OCI-LY7 (cell line): ENCODE results near the gene OR2B2. TPM values are rescaled to one million over a fixed set of nuclear protein-coding genes. Genes with fewer than 3 reads are reported as not detected.

Source experiments
- Bru-seq: library from RNA; stranded (reverse); fragments of 400-500 nt; gene quantifications from one replicate; lab custom pipeline; 2021; lab: Mats Ljungman, UMichigan
- BruChase-seq, 2 experiments: library from RNA; stranded (reverse); fragments of 400-500 nt; gene quantifications; one replicate each; lab custom pipeline; 2021; lab: Mats Ljungman, UMichigan
- BruUV-seq: library from RNA; stranded (reverse); fragments of 400-500 nt; replicated peaks from 2 replicates; lab custom pipeline; 2021; lab: Mats Ljungman, UMichigan
- CTCF ChIA-PET: fragments of 300-600 bp; sonication (Branson Sonifier 250); formaldehyde crosslinking; loops from one replicate; lab custom pipeline; 2022; ENCODE audit warnings: antibody characterized with exemption; ENCODE audit not compliant: unreplicated experiment; lab: Charles Lee
- POLR2A ChIA-PET: fragments of 300-600 bp; sonication (Branson Sonifier 250); formaldehyde crosslinking; loops from one replicate; lab custom pipeline; 2022; ENCODE audit warnings: antibody characterized with exemption; lab: Charles Lee
- DNase-seq: peaks from one replicate; pipeline ENCODE4 v3.0.0-alpha.2; 2015; ENCODE audit warnings: low spot score
- H2AFZ ChIP-seq: fragments of 200-600 bp; sonication (generic), shearing (Covaris generic); 2 replicates; pipeline ENCODE4 v1.6.1; 2014; ENCODE audit warnings: mild to moderate bottlenecking, antibody characterized with exemption, low read length, moderate library complexity
- H3K27ac ChIP-seq: fragments of 200-600 bp; sonication (generic); 2 replicates; pipeline ENCODE4 v1.5.1; 2014; ENCODE audit warnings: mixed run types, low read depth, mild to moderate bottlenecking, moderate library complexity, low read length, inconsistent platforms; ENCODE audit not compliant: poor library complexity, severe bottlenecking
- H3K36me3 ChIP-seq: fragments of 200-600 bp; sonication (generic); 2 replicates; pipeline ENCODE4 v1.6.1; 2014; ENCODE audit warnings: mild to moderate bottlenecking, antibody characterized with exemption, low read length, moderate library complexity, mixed read lengths; ENCODE audit not compliant: insufficient read depth
- H3K4me1 ChIP-seq: fragments of 200-600 bp; sonication (generic); 2 replicates; pipeline ENCODE4 v1.5.1; 2014; ENCODE audit warnings: mild to moderate bottlenecking, low read length; ENCODE audit not compliant: insufficient read depth, poor library complexity, severe bottlenecking
- H3K4me2 ChIP-seq: fragments of 200-600 bp; sonication (generic); 2 replicates; pipeline ENCODE4 v1.6.1; 2014; ENCODE audit warnings: mild to moderate bottlenecking, low read length
- H3K4me3 ChIP-seq: fragments of 200-600 bp; sonication (generic); 2 replicates; pipeline ENCODE4 v1.5.1; 2014; ENCODE audit warnings: mild to moderate bottlenecking, low read depth, low read length; ENCODE audit not compliant: poor library complexity, severe bottlenecking
- H3K79me2 ChIP-seq: fragments of 200-600 bp; sonication (generic); 2 replicates; pipeline ENCODE4 v1.6.1; 2016; ENCODE audit warnings: low read depth, mild to moderate bottlenecking, low read length, moderate library complexity, mixed read lengths; ENCODE audit not compliant: insufficient read depth
- H3K9me2 ChIP-seq: fragments of 200-600 bp; sonication (generic); 2 replicates; pipeline ENCODE4 v1.6.1; 2016; ENCODE audit warnings: mild to moderate bottlenecking, low read length, mixed read lengths; ENCODE audit not compliant: insufficient read depth
- H3K9me3 ChIP-seq: fragments of 200-600 bp; sonication (generic); 2 replicates; pipeline ENCODE4 v1.6.1; 2014; ENCODE audit warnings: mild to moderate bottlenecking, mixed run types, low read length, mixed read lengths
- H4K20me1 ChIP-seq: fragments of 200-600 bp; sonication (generic); 2 replicates; pipeline ENCODE4 v1.6.1; 2014; ENCODE audit warnings: mild to moderate bottlenecking, antibody characterized with exemption, low read length, moderate library complexity, mixed read lengths; ENCODE audit not compliant: insufficient read depth
- CTCF ChIP-seq: fragments of 200-600 bp; sonication (generic); conservative IDR thresholded peaks from 2 replicates; pipeline ENCODE4 v1.5.1; 2014; ENCODE audit warnings: mild to moderate bottlenecking, antibody characterized with exemption, low read length, moderate library complexity, mixed read lengths
- EZH2phosphoT487 ChIP-seq: fragments of 200-600 bp; sonication (generic); IDR thresholded peaks from 2 replicates; pipeline ENCODE4 v1.6.1; 2018; ENCODE audit warnings: low read depth, borderline replicate concordance, mild to moderate bottlenecking, mixed run types, antibody characterized with exemption, low read length, moderate library complexity, mixed read lengths
- intact Hi-C: fragments of 100-400 bp; cut with micrococcal nuclease; formaldehyde crosslinking; loops from one replicate; pipeline ENCODE4 v1.10.0; 2022; ENCODE audit not compliant: unreplicated experiment
- long read RNA-seq: library from polyadenylated mRNA; stranded (forward); transcript quantifications from one replicate; pipeline ENCODE4 v2.0.0, GENCODE V29; 2022
- total RNA-seq, 2 experiments: library from RNA; depleted of rRNA in 1 of 2; stranded (reverse); fragments of >200 nt in 1 of 2; shearing (Covaris generic) in 1 of 2; gene quantifications; 2 replicates each; pipeline ENCODE4 v1.2.3, GENCODE V29; 2014 to 2022

OR2B2 gene
- total RNA-seq (2014; rRNA removed; shearing (Covaris generic)) = not detected in 2 replicates
- total RNA-seq (2022) = not detected in 2 replicates
- Bru-seq, nascent RNA = not detected
- BruChase-seq, experiment 1, labeled RNA remaining after a 6-hour chase = not detected
- BruChase-seq, experiment 2, labeled RNA remaining after a 2-hour chase = not detected
- long read RNA-seq = 0 reads

GRCh38 chr6:27911956-27912446, at the start of gene OR2B2:
Gene OR2B2 (minus strand): TSS chr6:27912396. CDS start chr6:27912319, 77 bp downstream.
- Histone ChIP-seq H3K4me3 (no peak within 1 kb of the TSS), H3K4me2 (no peak within 1 kb of the TSS), H3K9me2 (no peaks in the 10 kb centered on the region), H3K36me3 (no peaks in the 10 kb centered on the region), H3K27ac (no peak within 1 kb of the TSS), H4K20me1 (no peaks in the 10 kb centered on the region), H3K79me2 (no peaks in the 10 kb centered on the region), H3K9me3 (no peaks in the 10 kb centered on the region), H3K4me1 (no peaks in the 10 kb centered on the region), H2AFZ (no peak within 1 kb of the TSS)
- TF ChIP-seq CTCF (no peak), EZH2phosphoT487 (no peak)
- CTCF ChIA-PET = no interaction called here
- intact Hi-C loops = no loop called here
- DNase-seq = no peak
- no TSS peak for BruUV-seq
- POLR2A ChIA-PET = interaction anchor here (0.7 to 1.8 kb wide), 3 partner anchors 10 to 240 kb away, joined by 5 to 14 read pairs (median 7); no protein-coding TSS in a partner anchor

- H3K4me2 ChIP-seq = peak overlapping the region; percentile 53
- ChIA-PET CTCF (no interaction called here), POLR2A (interaction anchor here (0.7 to 2.1 kb wide), 7 partner anchors 9 to 1872 kb away, joined by 3 to 9 read pairs (median 5); no protein-coding TSS in a partner anchor)
- peak overlapping the region; percentile 5 for H3K4me3 ChIP-seq
- no peaks in the 10 kb centered on the region for H3K36me3 ChIP-seq
- no TSS peak for BruUV-seq
- H3K79me2 ChIP-seq = no peaks in the 10 kb centered on the region
- no peaks in the 10 kb centered on the region for H3K9me3 ChIP-seq
- TF ChIP-seq CTCF = no peak
- no peak for TF ChIP-seq EZH2phosphoT487
- no peaks in the 10 kb centered on the region for H3K9me2 ChIP-seq
- H2AFZ ChIP-seq = peak overlapping the region; percentile 80
- peak overlapping the region; percentile 55 for H3K27ac ChIP-seq
- H4K20me1 ChIP-seq = no peaks in the 10 kb centered on the region
- DNase-seq = peak; percentile 72
- peaks cover 21% of the 10 kb centered on the region for H3K4me1 ChIP-seq
- intact Hi-C loops = no loop called here
These were observed 45.3 kb upstream of the OR2B2 start for GRCh38 chr6:27957516-27957915.

- Histone ChIP-seq H2AFZ (peak within 1 kb of the TSS; percentile 80), H3K4me1 (peaks cover 19% of the 10 kb centered on the region), H3K9me3 (no peaks in the 10 kb centered on the region), H3K4me2 (peak within 1 kb of the TSS; percentile 53), H3K4me3 (peak within 1 kb of the TSS; percentile 5), H3K27ac (peak within 1 kb of the TSS; percentile 55), H3K9me2 (no peaks in the 10 kb centered on the region), H3K36me3 (no peaks in the 10 kb centered on the region), H3K79me2 (no peaks in the 10 kb centered on the region), H4K20me1 (no peaks in the 10 kb centered on the region)
- no TSS peak for BruUV-seq
- DNase-seq = peak; percentile 5
- POLR2A ChIA-PET = interaction anchor here (0.8 to 2.1 kb wide), 8 partner anchors 8 to 693 kb away, joined by 3 to 9 read pairs (median 4); no protein-coding TSS in a partner anchor
- CTCF ChIA-PET = no interaction called here
- intact Hi-C loops = no loop called here
- no peak for TF ChIP-seq CTCF
- TF ChIP-seq EZH2phosphoT487 = no peak
These were observed 44.7 kb upstream of the OR2B2 start, which contains the start of gene OR2B6 for GRCh38 chr6:27956941-27957340. Gene OR2B6 (plus strand): TSS chr6:27957241. CDS start chr6:27957241, 0 bp downstream.
